GM21723 (cell line): ENCODE data around the gene TNFRSF6B.
A peak's percentile ranks its signal among the peaks of the same experiment; 100 is the strongest.

Experiments
- ATAC-seq: cut with Tn5 transposase; IDR thresholded peaks from one replicate; pipeline ENCODE4 v1.9.1; 2021; ENCODE audit warnings: mild to moderate bottlenecking, moderate library complexity; ENCODE audit not compliant: unreplicated experiment

Gene TNFRSF6B

GRCh38 chr20:63734946-63735858 lies 38.8 kb downstream of the TNFRSF6B start:
- no peak for ATAC-seq

DNA sequence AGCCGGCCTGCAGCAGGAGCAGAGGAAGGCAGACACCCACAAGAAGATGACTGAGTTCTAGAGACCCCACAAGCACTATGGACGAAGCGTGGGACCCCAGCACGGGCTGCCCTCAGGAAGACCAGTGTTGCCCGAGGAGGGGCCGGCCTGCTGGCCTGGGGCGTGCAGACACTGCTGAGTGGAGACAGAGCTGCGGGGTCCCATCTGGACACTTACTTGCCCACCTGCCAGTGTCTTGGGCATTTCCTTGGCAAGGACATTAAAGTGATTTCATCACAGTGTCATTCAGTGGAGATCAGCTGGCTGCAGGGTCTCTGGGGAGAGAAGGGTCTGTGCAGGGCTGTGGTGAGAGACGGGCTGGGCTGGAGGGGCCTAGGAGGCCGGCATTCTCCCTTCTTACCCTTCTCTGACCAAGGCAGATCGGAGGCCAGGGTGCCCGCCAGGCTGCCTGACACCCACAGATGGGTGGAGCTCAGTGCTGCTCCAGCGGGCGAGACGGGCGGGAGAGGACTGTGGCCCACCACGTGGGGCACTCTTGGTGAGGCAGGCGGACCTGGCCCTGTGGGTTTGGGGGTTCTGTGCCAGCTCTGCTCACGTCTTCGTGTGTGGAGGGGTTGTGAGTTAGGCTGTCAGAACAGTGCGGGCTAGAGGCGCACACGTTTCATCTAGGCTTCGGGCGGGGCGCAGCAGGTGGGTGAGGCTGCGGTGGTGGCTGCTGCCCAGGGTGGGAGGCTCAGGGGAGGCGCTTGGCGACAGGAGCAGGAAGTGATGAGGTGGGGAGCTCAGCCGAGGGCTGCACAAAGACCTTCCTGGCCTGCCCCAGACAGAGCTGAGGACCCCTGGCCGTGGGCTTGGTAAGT lies 39.6 kb downstream of the TNFRSF6B start, which contains the start of gene LIME1:
LIME1 (plus strand) TSS at position 806 of the 860 bp plus-strand sequence. CDS start 886 bp downstream, outside the sequence.
- peak; percentile 28 for ATAC-seq

- no peak for ATAC-seq
Measured at GRCh38 chr20:63736893-63737694, 40.6 kb downstream of the TNFRSF6B start.

GRCh38 chr20:63737695-63737944 lies 41.2 kb downstream of the TNFRSF6B start:
- ATAC-seq, result no peak

GRCh38 chr20:63737945-63738686 lies 41.7 kb downstream of the TNFRSF6B start:
- no peak for ATAC-seq

- no peak for ATAC-seq
Measured at GRCh38 chr20:63738687-63739129, 42.3 kb downstream of the TNFRSF6B start.

- ATAC-seq, result peak; percentile 46
Measured at GRCh38 chr20:63739130-63740069, 42.9 kb downstream of the TNFRSF6B start, which contains the start of gene SLC2A4RG. SLC2A4RG (plus strand) TSS chr20:63739776; CDS start chr20:63739913, 137 bp downstream.

DNA sequence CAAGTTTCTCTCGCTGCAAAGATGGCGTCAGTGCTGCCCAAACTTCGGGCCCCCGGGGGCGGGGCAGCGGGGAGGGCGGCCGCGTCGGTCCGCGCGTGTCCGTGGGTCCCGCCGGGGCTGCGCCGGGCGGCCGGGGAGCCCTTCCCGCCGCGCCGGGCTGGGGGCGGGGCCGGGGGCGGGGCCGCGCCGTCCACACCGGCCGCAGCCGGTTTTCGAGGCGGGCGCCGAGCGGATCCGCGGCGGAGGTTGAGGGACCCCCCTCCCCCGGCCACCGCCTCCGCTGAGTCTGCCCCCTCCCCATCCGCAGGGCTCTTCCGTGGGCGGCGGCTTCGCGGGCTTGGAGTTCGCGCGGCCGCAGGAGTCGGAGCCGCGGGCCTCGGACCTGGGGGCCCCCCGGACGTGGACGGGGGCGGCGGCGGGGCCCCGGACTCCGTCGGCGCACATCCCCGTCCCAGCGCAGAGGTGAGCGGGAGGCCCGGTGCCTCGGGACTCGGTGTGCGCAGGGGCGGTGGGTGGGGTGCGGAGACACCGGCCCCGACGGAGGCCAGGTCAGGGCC lies 43.7 kb downstream of the TNFRSF6B start:
- ATAC-seq, result no peak

DNA sequence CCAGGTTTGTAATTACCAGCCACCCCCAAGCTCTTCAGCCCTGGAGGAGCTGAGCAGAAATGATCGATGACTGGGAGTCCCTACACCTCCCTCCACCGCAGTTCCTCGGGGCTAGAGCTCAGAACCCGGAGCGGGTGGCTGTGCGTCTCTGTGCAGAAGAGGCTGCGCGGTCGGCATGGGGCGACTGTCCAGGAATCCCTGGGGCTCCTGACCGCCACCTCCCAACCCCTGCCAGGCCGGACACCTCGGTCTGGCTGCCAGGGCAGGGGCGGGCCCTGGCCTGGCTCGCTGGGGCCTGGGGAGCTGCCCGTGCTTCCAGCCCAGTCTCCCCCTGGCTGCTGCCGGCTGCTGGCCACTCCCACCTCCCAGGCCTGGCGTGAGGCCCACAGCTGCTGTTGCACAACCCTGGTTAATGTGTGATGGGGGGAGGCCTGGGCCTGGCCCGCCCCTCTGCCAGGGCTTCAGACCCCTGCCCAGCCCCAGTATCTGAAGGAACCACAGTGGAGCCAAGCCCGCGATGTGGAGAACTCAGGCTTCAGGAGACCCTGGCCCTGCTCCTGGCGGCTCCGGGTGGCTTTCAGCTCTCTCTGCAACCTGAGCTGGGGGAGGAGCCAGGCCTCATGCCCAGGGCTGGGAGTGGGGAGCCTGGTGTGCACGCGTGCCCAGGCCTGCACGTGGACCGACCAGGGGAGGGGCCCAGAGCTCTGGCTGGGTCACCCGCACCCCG lies 44.3 kb downstream of the TNFRSF6B start:
- no peak for ATAC-seq

GRCh38 chr20:63741354-63741675 lies 44.9 kb downstream of the TNFRSF6B start:
- ATAC-seq, result no peak

DNA sequence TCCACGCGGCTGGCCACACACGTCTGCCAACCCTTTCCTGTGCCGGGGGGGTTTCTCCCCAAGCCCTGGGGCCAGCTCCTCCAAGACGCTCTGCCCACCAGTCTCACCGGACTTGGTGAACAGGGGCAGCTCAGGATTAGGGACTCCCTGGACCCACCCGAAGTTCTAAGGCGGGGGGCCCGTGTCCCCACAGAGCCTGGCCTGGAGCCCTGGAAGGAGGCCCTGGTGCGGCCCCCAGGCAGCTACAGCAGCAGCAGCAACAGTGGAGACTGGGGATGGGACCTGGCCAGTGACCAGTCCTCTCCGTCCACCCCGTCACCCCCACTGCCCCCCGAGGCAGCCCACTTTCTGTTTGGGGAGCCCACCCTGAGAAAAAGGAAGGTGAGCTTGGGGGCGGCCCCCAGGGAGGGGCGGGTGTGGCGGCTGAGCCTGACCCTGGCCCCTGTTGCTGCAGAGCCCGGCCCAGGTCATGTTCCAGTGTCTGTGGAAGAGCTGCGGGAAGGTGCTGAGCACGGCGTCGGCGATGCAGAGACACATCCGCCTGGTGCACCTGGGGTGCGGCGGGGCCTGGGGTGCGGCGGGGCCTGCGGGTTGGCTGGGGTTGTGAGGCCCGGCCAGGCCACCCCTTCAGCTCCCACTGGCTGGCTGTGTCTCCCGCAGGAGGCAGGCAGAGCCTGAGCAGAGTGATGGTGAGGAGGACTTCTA lies 45.4 kb downstream of the TNFRSF6B start:
- ATAC-seq, result no peak

GRCh38 chr20:63742381-63743024 lies 46.1 kb downstream of the TNFRSF6B start:
- ATAC-seq, result no peak

GRCh38 chr20:63743210-63743970 lies 46.9 kb downstream of the TNFRSF6B start:
- no peak for ATAC-seq

GRCh38 chr20:63744158-63744557 lies 47.7 kb downstream of the TNFRSF6B start:
- no peak for ATAC-seq

GRCh38 chr20:63744574-63745423 lies 48.3 kb downstream of the TNFRSF6B start:
- no peak for ATAC-seq
